Upper lobe of left lung (tissue), 6 donors: Measurements from ENCODE around the gene GSAP. TPM values are rescaled to one million over a fixed set of nuclear protein-coding genes. Genes with fewer than 3 reads are reported as not detected.

ENCODE experiments used
- ATAC-seq, 2 donors: fragments of 200-7000 bp; cut with Tn5 transposase; one replicate each; pipeline ENCODE4 v1.9.1; 2022; ENCODE audit warnings: mild to moderate bottlenecking in 2 of 2, moderate library complexity in 2 of 2; ENCODE audit not compliant: low FRiP score in 2 of 2
- DNase-seq, 2 donors: peaks; one replicate each; pipeline ENCODE4 v3.0.0-alpha.2; 2019 to 2020
- H3K27ac ChIP-seq, 4 donors: fragments of 200-600 bp; sonication (generic); one replicate each; pipeline ENCODE4 v1.5.1; 2016 to 2019
- H3K27me3 ChIP-seq, 4 donors: fragments of 200-600 bp; sonication (generic); one replicate each; pipeline ENCODE4 v1.5.1; 2017 to 2019
- H3K36me3 ChIP-seq, 4 donors: fragments of 200-600 bp; sonication (generic); one replicate each; pipeline ENCODE4 v1.5.1; 2016 to 2019
- H3K4me1 ChIP-seq, 4 donors: fragments of 200-600 bp; sonication (generic); one replicate each; pipeline ENCODE4 v1.5.1; 2018 to 2019
- H3K4me3 ChIP-seq, 4 donors: fragments of 200-600 bp; sonication (generic); one replicate each; pipeline ENCODE4 v1.5.1; 2017 to 2019; ENCODE audit warnings: mild to moderate bottlenecking in 2 of 4, moderate library complexity in 1 of 4
- H3K9me3 ChIP-seq, 4 donors: fragments of 200-600 bp; sonication (generic); one replicate each; pipeline ENCODE4 v1.5.1; 2018 to 2019
- CTCF ChIP-seq, 6 experiments: fragments of 450-650 bp in 4 of 6; fragments of 200-600 bp in 2 of 6; sonication (generic) in 2 of 6; IDR thresholded peaks; one replicate each; pipeline ENCODE4 v1.5.1; 2016 to 2019; ENCODE audit warnings: antibody characterized with exemption in 6 of 6
- EP300 ChIP-seq, 4 donors: sonication (generic); formaldehyde crosslinking; IDR thresholded peaks; one replicate each; pipeline ENCODE4 v1.5.1; 2017; ENCODE audit warnings: antibody characterized with exemption in 4 of 4, control low read depth in 2 of 4
- POLR2A ChIP-seq, 4 donors: fragments of 450-650 bp; IDR thresholded peaks; one replicate each; pipeline ENCODE4 v1.5.1; 2016 to 2017; ENCODE audit warnings: antibody characterized with exemption in 4 of 4, mild to moderate bottlenecking in 2 of 4
- POLR2AphosphoS5 ChIP-seq, 2 donors: sonication (generic); formaldehyde crosslinking; IDR thresholded peaks; one replicate each; pipeline ENCODE4 v1.5.1; 2017; ENCODE audit warnings: antibody characterized with exemption in 2 of 2
- WGBS, 2 donors: methylation state at CpG; one replicate each; pipeline ENCODE4 v1.1.5; 2017 to 2018; 5-methylcytosine and 5-hydroxymethylcytosine counted together
- total RNA-seq, 6 donors: library from RNA; depleted of rRNA in 4 of 6; stranded (reverse); fragments of >200 nt in 4 of 6; gene quantifications; one replicate each; pipeline versions ENCODE4 v1.1.0 to v1.2.1, GENCODE V29; 2016 to 2021
- donor health status: DM: no; HTN: no; CAD: no; lungs with moderate emphysema.
- donor health status: DM: no; HTN: yes; CAD: no; lungs with severe emphysema.

GSAP gene
- total RNA-seq, 6 donors from 2014 or later: 44.0 to 160 (median 73.8) TPM

DNA sequence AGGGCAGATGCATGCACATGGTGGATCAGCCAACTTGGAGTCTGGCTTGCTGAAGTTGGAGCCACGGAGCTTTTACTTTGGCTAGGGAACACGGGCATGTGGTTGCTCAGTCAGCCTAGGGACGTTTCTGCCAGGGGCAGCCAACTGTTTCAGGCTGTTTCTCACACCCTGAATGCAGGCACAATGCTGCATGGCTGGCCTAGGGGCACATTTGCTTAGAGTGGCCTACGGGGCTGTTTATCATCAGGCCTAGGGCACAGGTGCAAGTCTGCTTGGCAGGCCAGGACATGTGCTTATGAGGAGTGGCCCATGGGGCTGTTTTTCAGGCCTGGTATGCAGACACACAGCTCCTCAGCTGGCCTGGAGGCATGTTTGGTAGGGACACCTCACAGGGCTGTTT is 107.4 kb downstream of the GSAP start:
- TF ChIP-seq EP300 (IDR thresholded peaks at IDR 0.05) (no peak), POLR2AphosphoS5 (IDR thresholded peaks at IDR 0.05) (no peak), CTCF (IDR thresholded peaks at IDR 0.05) (no peak), POLR2A (IDR thresholded peaks at IDR 0.05) (no peak)
- peaks cover 0 to 6% (median 0%) of the 10 kb centered on the region in 4 donors for H3K9me3 ChIP-seq
- ATAC-seq (no peak), DNase-seq (no peak)
- WGBS, 2 donors: 86% methylated on average over 4 of the region's 4 CpGs; no CpG with 5 or more reads in 1 of the 2 donors
- peaks cover 0 to 20% (median 17%) of the 10 kb centered on the region in 4 donors for H3K36me3 ChIP-seq
- H3K4me1 ChIP-seq: peaks cover 0 to 10% (median 4%) of the 10 kb centered on the region in 4 donors
- H3K4me3 ChIP-seq: no peak overlapping the region
- no peak overlapping the region for H3K27ac ChIP-seq
- no peaks in the 10 kb centered on the region for H3K27me3 ChIP-seq

DNA sequence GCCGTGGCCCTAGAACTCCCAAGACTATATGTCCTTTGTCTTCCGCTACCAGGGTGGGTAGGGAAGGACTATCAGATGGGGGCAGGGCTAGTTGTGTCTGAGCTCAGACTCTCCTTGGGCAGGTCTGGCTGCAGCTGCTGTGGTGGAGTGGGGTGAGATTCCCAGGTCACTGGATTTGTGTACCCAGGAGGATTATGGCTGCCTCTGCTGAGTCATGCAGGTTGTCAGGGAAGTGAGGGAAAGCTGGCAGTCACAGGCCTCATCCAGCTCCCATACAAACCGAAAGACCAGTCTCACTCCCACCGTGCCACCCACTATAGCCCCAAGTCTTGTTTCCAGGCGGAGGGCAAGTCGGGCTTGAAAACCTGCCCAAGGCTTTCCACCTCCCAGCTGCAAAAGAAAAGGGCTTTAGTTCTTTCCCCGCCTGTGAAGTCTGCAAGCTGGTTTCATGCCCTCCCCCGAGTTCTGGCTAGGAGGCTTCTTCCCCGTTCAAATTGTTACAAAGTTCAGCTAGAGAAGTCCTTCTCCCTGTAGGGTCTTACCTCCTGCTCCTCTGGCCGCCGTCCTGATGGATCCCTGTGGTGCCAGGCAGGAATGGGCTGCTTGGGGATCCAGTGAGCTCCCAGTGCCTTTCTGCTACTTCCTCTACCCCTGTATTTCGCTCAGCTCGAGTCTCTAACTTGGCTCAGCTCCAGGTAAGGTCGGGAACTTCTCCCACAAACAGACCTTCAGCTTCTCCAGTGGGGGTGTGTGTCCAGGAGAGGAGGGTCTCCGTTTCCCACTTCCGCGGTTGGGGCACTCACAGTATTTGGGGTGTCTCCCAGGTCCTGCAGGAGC is 109.7 kb downstream of the GSAP start:
- peaks cover 0 to 4% (median 0%) of the 10 kb centered on the region in 4 donors for H3K4me1 ChIP-seq
- TF ChIP-seq EP300 (IDR thresholded peaks at IDR 0.05) (no peak), CTCF (IDR thresholded peaks at IDR 0.05) (no peak), POLR2A (IDR thresholded peaks at IDR 0.05) (no peak), POLR2AphosphoS5 (IDR thresholded peaks at IDR 0.05) (no peak)
- 75 to 83% methylated on average over 16 of the region's 17 CpGs for WGBS, 2 donors
- H3K27me3 ChIP-seq: no peaks in the 10 kb centered on the region
- H3K9me3 ChIP-seq: peaks cover 0 to 6% (median 3%) of the 10 kb centered on the region in 4 donors
- H3K4me3 ChIP-seq: no peak overlapping the region
- ATAC-seq (no peak), DNase-seq (no peak)
- H3K27ac ChIP-seq: no peak overlapping the region
- H3K36me3 ChIP-seq: peaks cover 0 to 15% (median 10%) of the 10 kb centered on the region in 4 donors

DNA sequence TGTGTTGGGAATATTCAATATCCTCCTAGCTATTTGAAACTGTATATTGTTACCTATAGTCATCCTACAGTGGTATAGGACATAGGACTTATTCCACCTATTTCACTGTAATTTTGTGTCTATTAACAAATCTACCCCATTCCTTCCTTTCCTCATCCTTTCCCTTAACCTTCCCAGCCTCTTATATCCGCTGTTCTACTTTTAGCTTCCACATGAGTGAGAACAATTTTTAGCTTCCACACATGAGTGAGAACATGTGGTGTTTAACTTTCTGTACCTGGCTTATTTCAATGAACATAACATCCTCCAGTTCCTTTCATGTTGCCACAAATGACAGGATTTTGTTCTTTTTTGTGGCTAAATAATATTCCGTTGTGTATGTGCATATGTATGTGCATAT is 120.6 kb downstream of the GSAP start:
- DNase-seq (no peak), ATAC-seq (no peak)
- H3K4me3 ChIP-seq: no peak overlapping the region
- H3K9me3 ChIP-seq: peaks cover 0 to 4% (median 0%) of the 10 kb centered on the region in 4 donors
- no peaks in the 10 kb centered on the region for H3K36me3 ChIP-seq
- TF ChIP-seq POLR2AphosphoS5 (IDR thresholded peaks at IDR 0.05): no peak
- TF ChIP-seq POLR2A (IDR thresholded peaks at IDR 0.05): no peak
- no peak for TF ChIP-seq EP300 (IDR thresholded peaks at IDR 0.05)
- TF ChIP-seq CTCF (IDR thresholded peaks at IDR 0.05): no peak
- 93 to 97% methylated on average over 2 of the region's 2 CpGs for WGBS, 2 donors
- H3K27me3 ChIP-seq: no peaks in the 10 kb centered on the region
- no peaks in the 10 kb centered on the region for H3K4me1 ChIP-seq
- no peak overlapping the region for H3K27ac ChIP-seq

DNA sequence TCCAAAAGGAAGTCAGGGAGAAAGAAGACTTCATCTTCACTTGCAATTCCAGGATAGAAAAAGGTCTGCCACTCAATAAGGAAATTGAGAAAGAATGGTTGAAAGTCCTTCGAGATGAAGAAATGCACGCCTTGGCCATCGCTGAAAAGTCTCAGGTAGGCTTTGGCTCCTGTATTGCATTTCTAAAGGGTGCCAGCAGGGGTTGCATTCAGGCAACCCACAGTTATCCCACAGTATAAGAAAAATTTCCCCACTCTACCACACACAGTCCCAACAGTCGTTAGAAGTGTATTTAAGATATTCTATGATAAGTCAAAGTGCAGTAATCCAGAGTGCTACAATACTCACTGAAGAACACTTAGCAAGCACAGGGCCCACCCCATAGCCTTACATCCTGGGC is 123.1 kb downstream of the GSAP start:
- no peak for TF ChIP-seq POLR2AphosphoS5 (IDR thresholded peaks at IDR 0.05)
- TF ChIP-seq CTCF (IDR thresholded peaks at IDR 0.05): no peak
- no peak for TF ChIP-seq POLR2A (IDR thresholded peaks at IDR 0.05)
- TF ChIP-seq EP300 (IDR thresholded peaks at IDR 0.05): no peak
- Histone ChIP-seq H3K27me3 (no peaks in the 10 kb centered on the region), H3K9me3 (peaks cover 0 to 4% (median 0%) of the 10 kb centered on the region in 4 donors), H3K27ac (no peak overlapping the region), H3K4me1 (peaks cover 0 to 8% (median 1%) of the 10 kb centered on the region in 4 donors), H3K4me3 (no peak overlapping the region), H3K36me3 (no peaks in the 10 kb centered on the region)
- DNase-seq (no peak), ATAC-seq (no peak)
- WGBS, 2 donors: 72 to 90% methylated on average over 4 of the region's 4 CpGs
